Measurements from ENCODE around the gene C1orf174. TPM values are rescaled to one million over a fixed set of nuclear protein-coding genes. Genes with fewer than 3 reads are reported as not detected.

The C1orf174 gene
- total RNA-seq, result 10 to 100 TPM; 51.0 to 53.1 TPM

DNA sequence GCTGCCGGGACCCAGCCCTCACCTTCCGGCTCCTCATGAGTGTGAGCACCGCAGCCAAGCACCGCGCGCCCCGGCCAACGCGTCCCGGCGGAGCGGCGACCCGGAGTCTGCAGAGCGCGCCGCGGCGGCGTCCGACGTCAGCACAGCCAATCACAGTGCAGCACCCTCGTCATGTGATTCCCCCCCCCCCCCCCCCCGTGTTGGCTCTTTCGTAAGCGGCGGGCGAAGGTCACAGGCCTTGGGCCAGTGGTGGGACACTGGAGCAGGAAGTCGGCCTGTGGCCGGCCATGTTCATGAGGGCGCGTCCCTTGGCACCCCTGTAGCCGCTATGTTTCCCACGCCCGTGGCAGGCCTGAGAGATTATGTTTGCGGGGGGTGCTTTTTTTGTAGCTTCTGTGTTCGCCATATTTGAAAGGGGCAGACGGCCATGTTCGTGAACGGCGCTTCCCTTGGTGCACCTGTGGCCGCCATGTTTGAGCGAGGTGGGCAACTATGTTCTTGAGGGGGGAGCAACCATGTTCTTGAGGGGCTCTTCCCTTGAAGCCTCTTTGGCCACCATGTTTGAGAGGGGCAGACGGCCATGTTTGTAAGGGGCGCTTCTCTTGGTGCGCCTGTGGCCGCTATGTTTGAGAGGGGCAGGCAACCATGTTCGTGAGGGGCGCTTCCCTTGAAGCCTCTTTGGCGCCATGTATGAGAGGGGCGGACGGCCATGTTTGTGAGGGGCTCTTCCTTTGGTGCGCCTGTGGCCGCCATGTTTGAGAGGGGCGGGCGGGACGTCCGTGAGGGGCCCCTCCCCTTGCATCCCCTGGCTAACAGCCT is at the start of gene C1orf174:
C1orf174 (minus strand) TSS at position 123 of the 819 bp plus-strand sequence; CDS start at position 37, 86 bp downstream.
- peak; percentile 90 for DNase-seq
- Mint-ChIP-seq H3K9me3 (peaks cover 16% of the 10 kb centered on the region), H3K4me1 (peaks cover 43% of the 10 kb centered on the region), H3K36me3 (peaks cover 26% of the 10 kb centered on the region), H3K4me3 (peak within 1 kb of the TSS; percentile 94), H3K27me3 (no peaks in the 10 kb centered on the region), H3K27ac (peak within 1 kb of the TSS; percentile 98)

DNA sequence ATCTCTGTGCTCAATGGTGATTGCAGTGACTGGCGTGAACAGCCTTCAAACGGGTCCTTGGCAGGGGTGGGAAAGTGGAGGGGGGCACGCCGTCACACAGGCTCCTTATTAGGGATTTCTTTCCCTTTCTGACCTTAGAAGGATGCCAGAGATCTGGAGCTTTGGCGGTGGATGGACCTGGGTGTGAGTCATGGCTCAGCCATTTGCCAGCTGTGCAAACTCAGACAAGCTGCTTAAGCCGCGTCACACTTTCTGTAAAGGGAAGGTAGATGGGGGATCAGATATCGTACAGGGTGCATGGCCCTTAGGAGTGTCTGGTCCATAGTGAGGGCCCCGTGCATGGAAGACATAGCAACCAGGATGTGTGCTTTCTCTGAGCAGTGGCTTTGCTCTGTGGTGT is 48.3 kb upstream of the C1orf174 start:
- no peak for DNase-seq
- H3K4me1 Mint-ChIP-seq, result no peaks in the 10 kb centered on the region
- H3K9me3 Mint-ChIP-seq, result no peaks in the 10 kb centered on the region
- no peaks in the 10 kb centered on the region for H3K36me3 Mint-ChIP-seq
- peaks cover 33% of the 10 kb centered on the region for H3K27me3 Mint-ChIP-seq
- no peak overlapping the region for H3K4me3 Mint-ChIP-seq
- H3K27ac Mint-ChIP-seq, result no peak overlapping the region

DNA sequence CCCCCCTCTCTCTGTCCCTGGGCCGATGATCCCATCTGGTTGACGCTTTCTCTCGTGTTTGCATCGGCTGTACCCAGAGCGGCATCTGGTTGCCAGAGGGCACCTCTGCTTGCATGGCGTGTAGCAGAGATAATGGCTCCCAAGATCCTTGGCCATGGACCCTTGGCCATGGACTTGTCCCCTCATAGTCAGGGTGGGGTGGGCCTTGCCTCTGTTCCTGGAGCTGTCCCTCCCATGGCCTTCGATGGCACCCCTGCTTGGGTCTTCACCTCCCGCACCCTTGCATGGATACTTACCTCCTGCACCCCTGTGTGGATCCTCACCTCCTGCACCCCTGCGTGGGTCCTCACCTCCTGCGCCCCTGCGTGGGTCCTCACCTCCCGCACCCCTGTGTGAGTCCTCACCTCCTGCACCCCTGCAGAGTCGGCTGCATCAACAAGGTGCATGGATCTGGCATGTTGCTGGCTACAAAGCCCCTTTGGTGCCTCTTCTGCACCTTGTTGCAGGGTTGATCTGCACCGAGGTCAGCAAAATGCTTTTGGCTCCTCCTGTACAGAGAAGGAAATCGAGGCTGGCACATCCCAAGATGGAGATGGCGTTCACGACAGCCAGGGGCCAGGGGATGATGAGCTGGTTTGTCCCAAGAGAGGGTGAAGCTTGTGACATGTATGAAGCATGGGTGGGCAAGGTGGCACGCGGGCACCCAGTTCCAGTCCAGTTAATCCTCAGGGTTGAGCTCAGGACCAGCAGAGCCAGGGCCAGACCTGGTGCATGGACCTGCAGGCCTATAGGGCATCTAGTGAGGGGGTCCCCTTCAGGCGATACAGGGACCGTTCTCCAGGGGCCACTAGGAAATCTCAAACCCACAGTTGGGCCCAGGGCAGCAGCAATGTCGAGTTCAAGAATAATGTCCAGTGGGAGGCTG is 46.1 kb upstream of the C1orf174 start:
- DNase-seq, result no peak
- Mint-ChIP-seq H3K27me3 (peaks cover 18% of the 10 kb centered on the region), H3K36me3 (no peaks in the 10 kb centered on the region), H3K9me3 (no peaks in the 10 kb centered on the region), H3K4me3 (no peak overlapping the region), H3K27ac (no peak overlapping the region), H3K4me1 (no peaks in the 10 kb centered on the region)

DNA sequence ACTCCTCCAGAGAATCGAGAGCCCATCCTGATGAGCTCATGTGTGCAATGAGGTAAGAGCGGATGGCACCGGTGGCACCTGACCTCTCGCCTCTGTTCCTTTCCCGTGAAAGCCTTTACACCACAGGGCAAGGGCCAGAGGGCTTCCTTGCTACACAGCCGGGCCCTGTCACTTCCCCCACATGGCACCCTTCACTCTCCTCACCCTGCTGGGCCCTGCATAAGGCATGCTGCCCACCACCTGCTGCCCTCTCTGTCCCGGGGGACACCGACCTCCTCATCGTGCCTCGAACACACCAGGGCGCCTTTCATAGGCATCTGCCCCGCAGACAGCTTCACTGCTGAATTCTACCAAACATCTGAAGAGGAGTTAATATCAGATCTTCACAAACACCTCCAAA is 45.1 kb upstream of the C1orf174 start:
- no peak for DNase-seq
- H3K36me3 Mint-ChIP-seq, result no peaks in the 10 kb centered on the region
- no peak overlapping the region for H3K4me3 Mint-ChIP-seq
- H3K27me3 Mint-ChIP-seq, result peaks cover 13% of the 10 kb centered on the region
- no peaks in the 10 kb centered on the region for H3K4me1 Mint-ChIP-seq
- no peak overlapping the region for H3K27ac Mint-ChIP-seq
- no peaks in the 10 kb centered on the region for H3K9me3 Mint-ChIP-seq

DNA sequence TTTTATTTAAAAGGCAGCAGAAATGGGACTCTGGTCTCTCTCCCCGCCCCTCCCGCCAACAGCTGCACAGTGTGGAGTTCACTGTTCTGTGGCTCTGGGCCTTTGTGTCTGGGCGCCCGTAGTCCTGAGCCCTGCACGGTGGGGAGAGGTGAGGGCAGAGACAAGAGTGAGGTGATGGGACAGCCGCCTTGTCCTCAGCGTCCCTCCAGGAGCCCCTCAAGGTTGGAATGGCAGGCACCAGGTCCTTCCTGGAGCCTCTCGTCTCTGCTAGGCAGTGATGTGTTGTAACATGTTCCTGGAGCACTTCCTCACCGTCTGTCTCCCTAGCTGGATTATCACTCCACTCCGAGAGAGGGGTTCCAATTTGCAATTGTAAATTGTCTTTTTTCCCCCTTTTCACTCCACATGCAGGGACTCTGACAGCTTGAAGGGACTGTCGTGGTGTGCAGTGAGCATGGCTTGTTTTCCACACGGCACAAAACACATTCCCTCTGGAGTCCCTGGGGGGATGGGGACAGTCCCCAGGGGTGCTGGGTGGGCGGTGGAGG is 44.6 kb upstream of the C1orf174 start:
- Mint-ChIP-seq H3K4me1 (no peaks in the 10 kb centered on the region), H3K36me3 (no peaks in the 10 kb centered on the region), H3K9me3 (no peaks in the 10 kb centered on the region), H3K27ac (no peak overlapping the region), H3K27me3 (peaks cover 10% of the 10 kb centered on the region), H3K4me3 (no peak overlapping the region)
- no peak for DNase-seq

DNA sequence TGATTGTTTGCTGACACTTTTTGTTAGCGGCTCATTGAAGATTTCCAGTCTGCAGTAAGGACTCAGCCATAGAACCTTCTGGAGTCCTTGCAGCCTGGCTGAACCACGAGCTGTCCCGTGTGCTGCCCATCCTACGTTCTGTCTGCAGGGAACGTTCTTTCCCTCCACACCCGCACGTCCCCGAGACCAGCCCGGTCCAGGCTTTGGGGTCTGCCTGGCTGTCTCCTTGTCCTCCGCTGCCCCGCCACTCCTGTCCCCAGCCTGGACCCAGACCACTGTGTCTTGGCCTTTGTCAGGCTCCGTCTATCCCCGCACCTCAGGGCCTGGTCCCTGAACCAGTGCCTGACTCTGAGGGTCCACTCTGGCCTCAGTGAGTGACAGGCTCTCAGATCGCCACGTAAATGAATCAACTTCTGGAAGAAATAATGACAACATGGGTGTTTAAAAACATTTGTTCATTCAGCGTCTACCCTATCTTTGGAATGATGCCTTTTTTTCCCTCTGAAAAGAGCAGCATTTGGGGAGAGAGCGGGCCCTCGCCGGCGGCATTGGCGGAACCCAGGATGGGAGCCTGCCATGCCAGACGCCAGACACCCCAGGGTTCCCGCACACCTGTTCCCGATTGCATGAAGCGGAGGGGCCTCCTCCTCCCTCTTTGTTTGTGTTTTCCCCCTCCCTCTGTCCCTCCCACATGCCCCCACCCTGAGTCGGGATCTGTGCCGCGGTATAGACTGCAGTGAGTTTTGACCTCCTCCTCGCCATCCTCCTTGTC is 43.9 kb upstream of the C1orf174 start:
- no peaks in the 10 kb centered on the region for H3K9me3 Mint-ChIP-seq
- H3K27ac Mint-ChIP-seq, result no peak overlapping the region
- H3K27me3 Mint-ChIP-seq, result peaks cover 10% of the 10 kb centered on the region
- H3K4me3 Mint-ChIP-seq, result no peak overlapping the region
- H3K36me3 Mint-ChIP-seq, result no peaks in the 10 kb centered on the region
- DNase-seq, result no peak
- no peaks in the 10 kb centered on the region for H3K4me1 Mint-ChIP-seq

DNA sequence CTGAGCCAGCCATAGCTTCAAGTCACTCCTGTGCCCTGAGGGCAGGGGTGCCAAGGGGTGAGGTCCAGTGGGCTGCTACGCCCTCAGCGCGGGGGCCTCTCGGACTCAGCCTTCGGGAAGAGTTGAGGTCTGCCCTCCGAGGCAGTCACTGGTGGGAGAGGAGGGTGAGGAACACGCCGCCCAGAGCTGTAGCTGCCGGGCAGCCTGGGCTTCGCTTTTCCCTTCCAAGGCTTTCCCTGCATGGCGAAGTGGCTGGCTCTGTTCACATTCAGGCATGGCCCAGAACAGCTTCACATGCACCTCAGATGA is 43.0 kb upstream of the C1orf174 start:
- Mint-ChIP-seq H3K27ac (no peak overlapping the region), H3K4me1 (no peaks in the 10 kb centered on the region), H3K9me3 (peaks cover 2% of the 10 kb centered on the region), H3K27me3 (peaks cover 10% of the 10 kb centered on the region), H3K4me3 (no peak overlapping the region), H3K36me3 (no peaks in the 10 kb centered on the region)
- no peak for DNase-seq

DNA sequence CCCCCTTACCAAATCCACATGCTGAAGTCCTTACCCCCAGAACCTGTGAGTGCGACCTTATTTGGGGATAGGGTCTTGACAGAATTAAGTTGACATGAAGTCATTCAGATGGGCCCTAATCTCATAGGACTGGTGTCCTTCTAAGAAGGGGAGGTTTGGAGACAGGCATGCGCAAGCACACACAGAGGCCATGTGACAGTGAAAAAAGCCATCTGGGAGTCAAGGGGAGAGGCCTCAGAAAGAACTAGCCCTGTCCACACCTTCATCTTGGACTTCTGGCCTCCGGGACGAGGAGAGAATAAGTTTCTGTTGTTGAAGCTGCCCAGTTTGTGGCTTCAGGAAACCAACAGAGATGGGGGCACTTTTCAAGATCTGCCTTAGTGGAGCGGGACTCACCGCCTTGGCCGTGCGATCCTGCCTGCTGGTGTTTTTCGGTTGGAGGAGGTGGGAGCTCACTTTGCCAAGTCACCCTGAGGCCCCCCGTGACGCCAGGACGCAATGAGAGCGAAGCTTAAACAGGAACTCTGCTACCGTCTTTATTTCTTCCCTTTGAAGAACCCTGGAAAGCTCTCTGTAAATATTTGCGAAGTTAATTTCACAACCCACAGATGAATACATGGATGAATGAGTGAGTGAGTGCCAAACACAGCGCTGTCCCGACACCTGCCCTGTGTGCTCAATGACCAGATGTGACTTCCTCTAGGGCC is 42.5 kb upstream of the C1orf174 start:
- Mint-ChIP-seq H3K36me3 (no peaks in the 10 kb centered on the region), H3K27me3 (peaks cover 8% of the 10 kb centered on the region), H3K4me1 (no peaks in the 10 kb centered on the region), H3K9me3 (peaks cover 2% of the 10 kb centered on the region), H3K4me3 (no peak overlapping the region), H3K27ac (no peak overlapping the region)
- no peak for DNase-seq

DNA sequence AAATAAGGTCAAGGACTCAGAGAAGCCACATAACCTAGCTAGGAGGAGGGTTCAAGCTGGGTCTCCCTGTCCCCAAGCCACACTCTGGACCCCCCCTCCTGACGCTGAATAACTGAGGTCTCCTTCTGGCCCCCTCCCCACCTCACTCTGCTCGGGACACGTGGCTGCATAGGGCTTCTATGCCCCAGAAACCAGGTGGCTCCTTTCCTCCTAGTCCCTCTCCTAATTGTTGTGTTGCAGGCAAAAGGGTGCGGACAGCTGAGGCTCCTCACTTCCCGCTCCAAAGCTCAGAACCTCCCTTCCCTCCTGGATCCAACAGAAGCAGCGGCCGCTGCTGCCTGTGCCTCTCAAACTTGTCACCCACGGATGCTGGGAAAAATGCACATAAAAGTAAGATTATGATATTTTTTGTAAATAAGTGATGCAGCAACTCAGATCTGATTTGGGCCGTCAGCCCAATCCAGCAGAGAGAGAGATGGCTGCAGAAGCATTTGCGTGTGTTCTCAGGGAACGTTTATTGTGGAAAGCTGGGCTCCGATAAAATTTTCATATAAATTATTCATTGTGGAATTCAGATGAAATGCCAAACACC is 40.8 kb upstream of the C1orf174 start:
- no peak for DNase-seq

DNA sequence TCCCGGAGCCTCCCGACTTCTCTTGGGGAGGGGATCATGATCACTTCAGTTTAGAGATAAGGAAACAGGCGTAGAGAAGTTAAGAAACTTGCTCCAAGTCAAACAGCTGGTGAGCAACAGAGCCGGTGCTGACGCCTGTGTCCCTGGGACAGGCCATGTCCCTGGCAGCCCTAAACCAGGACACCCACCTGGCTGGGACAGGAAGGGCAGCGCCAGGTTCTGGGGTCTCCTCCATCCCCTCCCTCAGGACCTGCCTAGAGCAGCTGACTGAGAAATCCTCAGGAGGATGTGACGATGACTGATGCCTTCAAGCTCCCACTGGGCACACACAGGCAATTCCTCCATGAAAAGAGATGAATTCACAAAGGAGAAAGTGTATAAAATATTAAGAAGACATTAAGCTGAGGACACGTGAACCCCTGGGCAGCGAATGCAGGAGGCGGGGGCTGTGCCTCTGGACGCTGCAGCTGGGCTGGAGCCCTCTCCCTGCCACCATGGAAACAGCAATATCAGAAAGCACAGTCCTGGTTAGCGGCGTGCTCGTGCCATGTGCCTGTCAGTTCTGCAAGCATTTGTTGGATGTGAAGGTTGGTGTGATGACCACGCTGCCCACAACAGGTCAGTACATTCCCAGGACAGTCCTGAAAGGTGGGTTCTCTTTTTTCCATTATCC is 40.1 kb upstream of the C1orf174 start:
- H3K4me3 Mint-ChIP-seq, result no peak overlapping the region
- H3K36me3 Mint-ChIP-seq, result no peaks in the 10 kb centered on the region
- H3K27me3 Mint-ChIP-seq, result peaks cover 8% of the 10 kb centered on the region
- no peak overlapping the region for H3K27ac Mint-ChIP-seq
- peaks cover 5% of the 10 kb centered on the region for H3K9me3 Mint-ChIP-seq
- no peak for DNase-seq
- no peaks in the 10 kb centered on the region for H3K4me1 Mint-ChIP-seq

More for the DNA sequence above, 40.8 kb upstream of the C1orf174 start:
- Mint-ChIP-seq H3K4me1 (no peaks in the 10 kb centered on the region), H3K27me3 (peaks cover 8% of the 10 kb centered on the region), H3K4me3 (no peak overlapping the region), H3K36me3 (no peaks in the 10 kb centered on the region), H3K27ac (no peak overlapping the region), H3K9me3 (peaks cover 5% of the 10 kb centered on the region)

DNA sequence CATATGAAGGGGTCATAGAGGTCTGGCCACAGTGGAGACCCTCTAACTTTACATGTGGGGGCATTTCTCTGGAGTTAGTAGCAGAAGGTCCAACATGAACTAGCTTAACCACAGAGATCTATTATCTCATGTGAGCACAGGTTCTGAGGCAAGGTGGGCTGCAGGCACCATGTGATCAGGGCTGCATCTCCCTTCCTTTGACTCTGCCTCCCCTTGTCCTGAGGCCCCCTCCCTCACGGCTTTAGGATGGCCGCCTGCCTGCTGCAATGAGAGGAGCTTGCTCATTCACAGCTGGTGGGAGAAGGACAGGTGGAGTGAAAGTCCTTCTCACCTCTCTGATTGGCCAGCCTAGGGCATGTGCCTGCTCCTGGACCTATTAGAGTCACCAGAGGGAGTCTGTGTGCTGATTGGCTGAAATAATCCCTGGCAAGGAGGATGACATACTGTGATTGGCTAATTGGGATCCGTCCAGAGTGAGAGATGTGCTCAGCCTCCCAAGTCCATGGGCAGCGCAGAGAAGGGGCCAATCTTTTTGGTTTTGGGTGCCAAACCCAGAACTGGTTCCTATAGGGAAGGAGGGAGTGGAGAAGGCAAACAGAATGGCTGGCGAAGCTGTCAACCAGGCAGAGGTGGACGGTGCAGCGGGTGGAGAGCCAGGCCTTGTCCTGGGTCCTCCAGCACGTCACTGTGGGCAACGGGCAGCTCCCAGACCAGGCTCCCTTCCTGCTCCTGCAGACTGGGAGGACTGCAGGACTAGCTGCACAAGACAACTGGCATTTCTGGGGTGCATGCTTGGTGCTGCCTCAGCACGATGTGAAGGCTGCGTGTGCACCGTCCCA is 39.4 kb upstream of the C1orf174 start:
- DNase-seq, result no peak
- no peak overlapping the region for H3K4me3 Mint-ChIP-seq
- no peak overlapping the region for H3K27ac Mint-ChIP-seq
- no peaks in the 10 kb centered on the region for H3K36me3 Mint-ChIP-seq
- peaks cover 8% of the 10 kb centered on the region for H3K27me3 Mint-ChIP-seq
- H3K9me3 Mint-ChIP-seq, result peaks cover 5% of the 10 kb centered on the region
- H3K4me1 Mint-ChIP-seq, result no peaks in the 10 kb centered on the region

DNA sequence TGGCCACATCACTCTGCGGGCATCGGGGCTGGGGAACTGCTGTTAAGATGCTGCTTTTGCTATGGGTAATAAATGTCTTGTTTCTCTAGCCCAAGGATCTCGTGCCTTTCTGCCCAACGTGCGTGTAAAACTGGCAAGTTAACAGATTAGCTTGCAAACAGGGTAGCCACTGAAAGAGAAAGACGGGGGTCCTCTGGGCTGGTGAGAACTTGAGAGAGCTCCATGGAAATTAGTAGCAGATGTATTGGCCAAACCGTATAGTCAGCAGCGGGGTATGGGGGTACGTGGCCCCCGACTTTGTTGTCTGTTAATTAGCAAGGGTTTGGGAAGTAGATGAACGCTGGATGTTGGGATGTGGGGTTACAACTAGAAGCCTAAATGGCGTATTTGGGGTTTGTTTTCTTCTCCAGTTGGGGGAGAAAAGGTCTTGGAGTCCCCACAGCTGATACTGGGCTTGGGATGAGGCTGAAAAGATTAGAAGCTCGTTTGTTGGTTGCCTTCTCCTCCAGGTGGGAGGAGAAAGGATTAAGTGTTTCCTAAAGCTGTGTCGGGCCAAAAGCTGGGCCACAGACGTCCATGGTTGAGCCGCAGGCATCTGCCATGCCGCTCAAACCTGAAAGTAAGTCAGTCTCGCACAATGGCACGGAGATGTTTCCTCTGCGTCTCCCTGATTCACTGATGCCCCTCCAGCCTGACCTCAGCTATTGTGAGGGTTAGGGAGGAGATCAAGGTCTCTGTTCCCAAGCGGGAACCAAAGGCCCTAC is 32.3 kb upstream of the C1orf174 start:
- H3K27ac Mint-ChIP-seq, result no peak overlapping the region
- H3K9me3 Mint-ChIP-seq, result peaks cover 1% of the 10 kb centered on the region
- no peak overlapping the region for H3K4me3 Mint-ChIP-seq
- H3K27me3 Mint-ChIP-seq, result peaks cover 6% of the 10 kb centered on the region
- H3K4me1 Mint-ChIP-seq, result no peaks in the 10 kb centered on the region
- no peak for DNase-seq
- H3K36me3 Mint-ChIP-seq, result peaks cover 2% of the 10 kb centered on the region
